AG09319 (cell line): ENCODE results near the gene MBNL2.

Experiments
- DNase-seq: peaks from one replicate; pipeline ENCODE4 v3.0.0-alpha.2; 2010; ENCODE audit warnings: low read depth; ENCODE audit errors: extremely low read depth
- CTCF ChIP-seq: IDR thresholded peaks from 2 replicates; pipeline ENCODE4 v1.5.1; 2011; ENCODE audit warnings: low read depth, mild to moderate bottlenecking, inconsistent platforms, low read length, moderate library complexity

Gene MBNL2

GRCh38 chr13:97245011-97245410, 22.9 kb downstream of the MBNL2 start:
- no peak for DNase-seq
- no peak for TF ChIP-seq CTCF

- TF ChIP-seq CTCF: no peak
- no peak for DNase-seq
These were observed 24.5 kb downstream of the MBNL2 start for GRCh38 chr13:97246596-97247158.

- DNase-seq: no peak
- TF ChIP-seq CTCF: no peak
These were observed 26.1 kb downstream of the MBNL2 start for GRCh38 chr13:97248243-97248642.

- no peak for TF ChIP-seq CTCF
- no peak for DNase-seq
These were observed 27.1 kb downstream of the MBNL2 start for GRCh38 chr13:97249093-97249795.

- no peak for DNase-seq
- TF ChIP-seq CTCF: no peak
These were observed 27.8 kb downstream of the MBNL2 start for GRCh38 chr13:97249796-97250495.

GRCh38 chr13:97250560-97250959, 28.4 kb downstream of the MBNL2 start:
- no peak for DNase-seq

More at GRCh38 chr13:97250560-97250959, 28.4 kb downstream of the MBNL2 start:
- TF ChIP-seq CTCF: no peak
